Superior temporal gyrus (tissue), 1 donor: Measurements from ENCODE around the gene PDXDC1.
"Not testable (repeated sequence)": the region's sequence is repeated elsewhere in the genome, so short reads cannot be mapped to it uniquely, and the experiment has no call there.

ENCODE experiments used
- DNase-seq: peaks from one replicate; pipeline ENCODE4 v3.0.0-alpha.2; 2016; ENCODE audit errors: extremely low spot score

PDXDC1 gene

DNA sequence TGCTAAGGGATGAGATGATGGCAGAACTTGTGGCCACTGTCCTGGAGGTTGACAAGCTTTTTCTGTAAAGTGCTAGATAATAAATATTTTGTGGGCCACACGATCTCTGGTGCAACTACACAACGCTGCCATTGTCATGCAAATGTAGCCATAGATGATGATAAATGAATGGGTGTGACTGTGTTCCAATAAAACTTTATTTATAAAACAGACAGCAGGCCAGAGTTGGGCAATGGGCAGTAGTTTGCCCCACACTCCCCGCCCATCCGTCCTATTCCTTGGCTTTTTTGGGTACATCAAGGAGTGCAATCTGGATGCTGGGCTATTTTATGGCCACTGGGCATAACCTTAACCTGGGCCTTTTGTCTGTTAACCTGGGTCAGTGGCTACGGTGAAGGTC lies 184.8 kb downstream of the PDXDC1 start:
- DNase-seq: not testable (repeated sequence)

DNA sequence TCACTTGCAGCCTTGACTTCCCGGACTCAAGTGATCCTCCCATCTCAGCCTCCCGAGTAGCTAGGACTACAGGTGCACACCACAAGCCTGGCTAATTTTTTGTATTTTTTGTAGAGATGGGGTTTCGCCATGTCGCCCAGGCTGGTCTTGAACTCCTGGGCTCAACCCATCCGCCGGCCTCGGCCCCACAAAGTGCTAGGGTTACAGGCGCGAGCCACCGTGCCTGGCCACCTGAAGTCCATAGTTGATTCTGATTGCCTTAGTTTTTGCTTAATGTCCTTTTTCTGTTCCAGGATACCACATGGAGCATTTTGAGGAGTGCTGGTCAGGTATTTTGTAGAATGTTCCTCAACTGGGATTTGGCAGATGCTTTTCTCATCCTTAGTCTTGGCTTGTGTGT lies 185.7 kb downstream of the PDXDC1 start:
- DNase-seq: not testable (repeated sequence)

DNA sequence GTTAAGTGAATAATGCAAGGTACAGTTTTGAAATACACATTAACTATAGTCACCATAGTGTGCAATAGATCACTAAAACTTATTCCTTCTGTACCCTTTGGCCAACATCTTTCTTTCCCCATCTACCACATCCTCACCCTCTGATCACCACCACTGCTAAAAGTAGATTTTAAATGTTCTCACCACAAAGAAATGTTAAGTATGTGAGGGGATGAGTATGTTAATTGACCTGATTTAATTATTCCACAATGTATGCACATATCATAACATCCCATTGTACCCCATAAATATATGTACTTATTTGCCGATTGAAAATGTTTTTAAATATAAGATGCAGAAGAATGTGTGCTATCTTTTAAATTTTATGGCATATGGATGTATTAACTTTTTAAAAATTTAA lies 188.2 kb downstream of the PDXDC1 start:
- DNase-seq: not testable (repeated sequence)

DNA sequence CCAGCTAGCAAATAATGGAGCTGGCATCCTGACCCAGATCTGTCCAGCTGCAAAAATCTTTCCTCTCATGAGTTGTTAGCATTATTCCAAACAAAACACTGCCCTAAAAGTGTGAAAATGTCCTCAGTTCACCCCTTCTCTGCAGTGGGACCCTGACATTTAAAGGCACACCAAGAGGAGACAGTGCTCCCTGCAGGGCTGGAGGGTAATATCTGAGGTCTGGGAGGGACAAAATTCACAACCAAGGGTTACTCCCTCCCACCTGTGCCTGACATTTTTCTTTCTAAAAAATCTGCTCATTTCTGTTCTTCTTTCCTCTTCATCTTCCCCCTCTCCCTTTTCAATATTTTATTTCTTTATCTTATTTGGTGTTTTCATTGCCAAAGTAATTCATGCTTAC lies 191.4 kb downstream of the PDXDC1 start:
- not testable (repeated sequence) for DNase-seq

DNA sequence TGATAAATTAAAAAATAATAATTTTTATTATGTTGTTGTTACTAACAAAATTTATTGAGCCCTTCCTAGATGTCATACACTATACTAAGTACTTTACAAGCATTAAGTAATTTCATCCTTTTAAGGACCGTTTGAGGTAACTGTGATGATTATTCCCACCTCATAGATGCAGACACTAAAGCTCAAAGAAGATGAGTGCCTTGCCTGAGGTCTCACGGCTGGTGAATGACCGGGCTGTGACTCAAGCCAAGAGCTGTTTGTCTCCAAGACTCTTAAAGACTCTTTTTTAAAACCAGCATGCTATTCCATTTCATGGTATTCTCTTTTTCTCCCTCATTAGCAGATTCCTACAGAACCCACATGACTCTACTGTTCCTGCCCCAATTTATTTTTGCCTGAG lies 193.5 kb downstream of the PDXDC1 start:
- DNase-seq: not testable (repeated sequence)

DNA sequence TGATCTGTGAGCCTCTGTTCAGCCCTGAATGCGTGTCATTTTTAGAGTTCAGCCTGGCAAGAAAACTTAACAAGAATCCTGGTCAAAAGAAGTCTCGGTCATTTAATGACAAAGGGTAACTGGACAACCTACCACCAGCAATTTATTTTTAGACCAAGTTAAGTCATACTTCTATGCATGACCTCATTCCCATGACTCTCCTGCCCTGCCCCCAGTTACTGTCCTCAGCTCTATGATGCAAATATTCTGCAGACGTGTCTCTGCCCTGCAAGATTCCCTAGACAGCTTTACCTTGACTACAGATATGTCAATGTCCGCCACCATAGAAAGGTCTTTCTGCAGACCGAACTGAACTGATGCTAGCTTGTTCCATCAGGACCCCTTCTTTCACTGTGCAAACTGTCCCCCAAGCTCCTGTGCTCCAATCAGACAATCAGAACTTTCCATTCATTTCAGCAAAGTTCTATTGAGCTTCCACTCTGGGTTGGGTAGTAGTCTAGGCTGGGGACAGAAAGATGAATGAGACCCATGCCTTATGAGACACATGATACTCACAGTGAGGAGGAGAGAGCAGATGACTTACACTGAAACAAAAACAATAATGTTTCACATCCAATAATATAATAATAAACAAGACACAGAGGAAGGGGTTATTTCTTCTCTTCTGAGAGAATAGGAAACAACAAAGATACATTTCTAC lies 194.3 kb downstream of the PDXDC1 start:
- not testable (repeated sequence) for DNase-seq

DNA sequence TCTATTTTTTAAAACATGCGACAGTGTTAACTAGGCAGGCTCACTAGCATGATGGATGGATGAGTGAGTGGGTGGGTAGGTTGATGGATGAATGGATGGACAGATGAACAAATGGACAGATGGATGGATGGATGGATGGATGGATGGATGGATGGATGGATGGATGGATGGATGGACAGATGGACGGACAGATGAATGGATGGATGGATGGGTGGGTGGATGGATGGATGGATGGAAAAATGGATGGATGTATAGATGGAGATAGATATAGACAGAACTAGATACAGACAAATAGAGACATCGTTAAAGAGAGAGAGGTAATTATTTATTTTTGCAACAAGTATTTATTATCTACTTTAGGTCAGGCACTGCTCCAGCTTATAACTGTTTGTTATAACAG lies 205.1 kb downstream of the PDXDC1 start:
- not testable (repeated sequence) for DNase-seq

DNA sequence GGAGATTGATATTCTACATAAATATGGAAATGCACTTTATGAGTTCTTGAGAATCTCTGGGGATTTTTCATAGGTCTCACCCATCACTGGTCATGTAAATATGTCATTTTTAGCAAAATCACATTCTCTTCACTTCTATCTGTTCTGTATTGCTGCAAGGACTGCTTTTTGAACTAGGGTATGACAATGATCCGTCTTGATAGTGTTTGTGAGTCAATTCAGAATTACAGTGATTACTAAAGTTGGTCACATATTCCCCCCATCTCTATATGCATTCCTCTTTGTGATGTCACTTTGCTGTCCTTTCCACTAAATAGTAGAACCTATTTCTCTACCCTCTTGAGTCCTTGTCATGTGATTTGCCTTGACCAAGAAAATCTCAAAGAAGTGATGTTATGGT lies 206.1 kb downstream of the PDXDC1 start:
- DNase-seq: not testable (repeated sequence)

DNA sequence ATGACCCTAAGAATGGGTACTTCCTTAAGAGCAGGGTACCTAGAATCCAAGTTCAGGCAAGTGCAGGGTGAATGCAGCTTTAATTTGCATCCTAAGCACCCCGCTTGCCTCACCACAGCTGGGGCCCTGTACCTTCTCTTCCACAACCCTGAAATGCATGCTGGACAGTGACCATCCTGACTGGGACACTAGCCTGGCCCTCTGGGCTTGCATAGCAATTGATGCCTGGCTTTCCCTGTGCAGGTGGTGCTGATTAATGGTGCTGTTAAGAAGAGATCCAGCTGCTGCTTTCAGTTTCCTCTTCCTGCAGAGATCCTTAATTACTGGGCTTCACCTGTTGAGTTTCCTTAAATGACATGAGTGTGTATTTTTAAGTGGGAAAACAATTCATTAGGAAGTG lies 209.2 kb downstream of the PDXDC1 start:
- not testable (repeated sequence) for DNase-seq
